ENCODE data around the gene RNF175. TPM values are rescaled to one million over a fixed set of nuclear protein-coding genes. Genes with fewer than 3 reads are reported as not detected.

The RNF175 gene
- total and polyA plus RNA-seq, 7 donors, result 0.26 to 1.8 (median 0.99) TPM; not detected in 4

DNA sequence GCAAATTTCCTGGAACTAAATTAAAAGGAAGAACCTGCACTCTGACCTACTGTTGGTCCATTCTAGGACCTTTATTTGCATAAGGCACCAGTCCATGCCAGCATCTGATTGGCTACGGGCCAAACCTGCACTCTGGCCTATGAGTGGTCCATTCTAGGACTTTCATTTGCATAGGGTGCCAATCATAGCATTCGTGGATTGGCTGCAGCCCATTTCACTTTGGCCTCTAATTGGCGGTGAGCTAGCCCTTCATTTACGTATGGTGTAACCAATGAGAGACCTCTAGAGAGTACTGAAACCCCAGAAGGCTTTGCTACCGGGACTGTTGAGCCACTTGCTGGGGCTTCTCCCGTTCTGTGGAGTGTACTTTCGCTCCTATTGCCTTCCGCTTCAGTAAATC, 6.1 kb upstream of the RNF175 start:
- no peak for DNase-seq
- 86 to 92% methylated on average over 8 of the region's 8 CpGs for WGBS, 2 donors
- intact Hi-C loops (cut with DNase I), result no loop called here
- TF ChIP-seq, protein P1, sequence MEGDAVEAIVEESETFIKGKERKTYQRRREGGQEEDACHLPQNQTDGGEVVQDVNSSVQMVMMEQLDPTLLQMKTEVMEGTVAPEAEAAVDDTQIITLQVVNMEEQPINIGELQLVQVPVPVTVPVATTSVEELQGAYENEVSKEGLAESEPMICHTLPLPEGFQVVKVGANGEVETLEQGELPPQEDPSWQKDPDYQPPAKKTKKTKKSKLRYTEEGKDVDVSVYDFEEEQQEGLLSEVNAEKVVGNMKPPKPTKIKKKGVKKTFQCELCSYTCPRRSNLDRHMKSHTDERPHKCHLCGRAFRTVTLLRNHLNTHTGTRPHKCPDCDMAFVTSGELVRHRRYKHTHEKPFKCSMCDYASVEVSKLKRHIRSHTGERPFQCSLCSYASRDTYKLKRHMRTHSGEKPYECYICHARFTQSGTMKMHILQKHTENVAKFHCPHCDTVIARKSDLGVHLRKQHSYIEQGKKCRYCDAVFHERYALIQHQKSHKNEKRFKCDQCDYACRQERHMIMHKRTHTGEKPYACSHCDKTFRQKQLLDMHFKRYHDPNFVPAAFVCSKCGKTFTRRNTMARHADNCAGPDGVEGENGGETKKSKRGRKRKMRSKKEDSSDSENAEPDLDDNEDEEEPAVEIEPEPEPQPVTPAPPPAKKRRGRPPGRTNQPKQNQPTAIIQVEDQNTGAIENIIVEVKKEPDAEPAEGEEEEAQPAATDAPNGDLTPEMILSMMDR (IDR thresholded peaks at IDR 0.05), result no peak
- TF ChIP-seq EP300 (IDR thresholded peaks at IDR 0.05), result no peak
- no peak for TF ChIP-seq POLR2A (IDR thresholded peaks at IDR 0.05)
- TF ChIP-seq POLR2AphosphoS5 (IDR thresholded peaks at IDR 0.05), result no peak
- Histone ChIP-seq H3K36me3 (no peaks in the 10 kb centered on the region), H3K27ac (no peak overlapping the region), H3K9me3 (no peaks in the 10 kb centered on the region), H3K4me3 (no peak overlapping the region), H3K27me3 (no peaks in the 10 kb centered on the region), H3K4me1 (no peaks in the 10 kb centered on the region)

DNA sequence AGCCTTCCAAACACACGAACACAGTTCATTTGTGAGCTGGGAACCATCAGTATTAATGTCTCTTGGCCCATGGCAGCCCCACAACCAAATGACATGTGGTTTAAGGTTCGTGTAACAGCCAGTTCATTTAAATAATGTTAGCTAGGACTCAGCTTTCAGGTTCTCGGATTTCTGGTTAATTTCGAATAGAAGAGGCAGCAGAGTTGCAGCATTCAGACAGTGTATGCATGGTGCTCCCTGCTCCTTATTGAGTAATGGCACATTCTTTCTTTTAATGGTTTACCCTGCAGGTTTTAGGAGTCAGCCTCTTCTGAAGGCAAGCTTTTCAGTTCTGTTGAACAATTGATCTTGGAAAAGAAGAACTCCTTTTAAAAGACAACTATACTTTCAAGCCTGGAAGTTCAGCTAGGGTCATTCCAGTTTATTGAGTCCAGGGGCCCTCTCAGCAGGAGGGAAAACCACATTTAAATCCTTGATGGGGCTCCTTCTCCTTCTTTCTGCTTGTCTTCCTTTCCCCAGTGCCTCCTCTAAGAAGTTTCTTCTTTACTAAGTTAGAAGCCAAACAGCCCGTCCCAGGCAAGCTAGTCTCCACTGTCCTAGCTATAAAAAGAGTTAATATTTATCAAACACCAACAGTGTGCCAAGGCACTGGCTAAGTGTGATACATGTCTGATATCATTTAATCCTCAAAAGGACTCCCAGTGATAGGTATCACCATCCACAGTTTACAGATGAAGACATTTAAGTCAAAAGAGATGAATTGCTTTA, 5.0 kb upstream of the RNF175 start:
- H3K9me3 ChIP-seq, result no peaks in the 10 kb centered on the region
- H3K4me1 ChIP-seq, result peaks cover 0 to 5% (median 2%) of the 10 kb centered on the region in 4 donors
- WGBS, 2 donors, result 30 to 62% methylated on average over 5 of the region's 5 CpGs
- intact Hi-C loops (cut with DNase I), result no loop called here
- no peaks in the 10 kb centered on the region for H3K36me3 ChIP-seq
- H3K27me3 ChIP-seq, result peaks cover 0 to 6% (median 4%) of the 10 kb centered on the region in 3 donors
- no peak overlapping the region for H3K4me3 ChIP-seq
- no peak for DNase-seq
- no peak overlapping the region for H3K27ac ChIP-seq
- TF ChIP-seq, protein P1 (IDR thresholded peaks at IDR 0.05), result no peak
- TF ChIP-seq POLR2AphosphoS5 (IDR thresholded peaks at IDR 0.05) (no peak), POLR2A (IDR thresholded peaks at IDR 0.05) (no peak), EP300 (IDR thresholded peaks at IDR 0.05) (no peak)

DNA sequence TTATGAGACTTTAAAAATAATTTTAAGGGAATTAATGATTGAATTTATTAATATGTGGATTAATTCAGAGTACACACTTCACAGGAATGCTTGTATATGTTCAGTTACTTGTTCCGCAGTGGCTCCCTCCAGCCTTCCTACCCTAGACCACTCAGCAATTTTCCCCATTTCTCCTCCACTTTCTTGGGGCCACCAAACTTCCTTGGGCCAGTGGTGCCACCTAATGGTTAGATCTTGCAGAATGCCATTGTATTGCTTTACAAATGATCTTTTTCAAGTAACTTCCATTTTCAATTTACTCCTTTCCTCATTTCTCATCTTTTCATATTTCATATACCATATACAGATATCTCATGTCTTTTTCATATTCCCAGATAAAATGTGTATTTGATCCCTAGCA, 3.6 kb upstream of the RNF175 start:
- H3K9me3 ChIP-seq, result no peaks in the 10 kb centered on the region
- H3K27ac ChIP-seq, result no peak overlapping the region
- intact Hi-C loops (cut with DNase I), result no loop called here
- no peak for DNase-seq
- peaks cover 0 to 12% (median 5%) of the 10 kb centered on the region in 4 donors for H3K4me1 ChIP-seq
- H3K36me3 ChIP-seq, result no peaks in the 10 kb centered on the region
- TF ChIP-seq POLR2AphosphoS5 (IDR thresholded peaks at IDR 0.05), result no peak
- TF ChIP-seq POLR2A (IDR thresholded peaks at IDR 0.05), result no peak
- TF ChIP-seq EP300 (IDR thresholded peaks at IDR 0.05), result no peak
- TF ChIP-seq, protein P1 (IDR thresholded peaks at IDR 0.05), result no peak
- no peak overlapping the region for H3K4me3 ChIP-seq
- H3K27me3 ChIP-seq, result peaks cover 0 to 16% (median 6%) of the 10 kb centered on the region in 3 donors
- WGBS, 2 donors, result 95 to 96% methylated on average over 1 of the region's 1 CpG

DNA sequence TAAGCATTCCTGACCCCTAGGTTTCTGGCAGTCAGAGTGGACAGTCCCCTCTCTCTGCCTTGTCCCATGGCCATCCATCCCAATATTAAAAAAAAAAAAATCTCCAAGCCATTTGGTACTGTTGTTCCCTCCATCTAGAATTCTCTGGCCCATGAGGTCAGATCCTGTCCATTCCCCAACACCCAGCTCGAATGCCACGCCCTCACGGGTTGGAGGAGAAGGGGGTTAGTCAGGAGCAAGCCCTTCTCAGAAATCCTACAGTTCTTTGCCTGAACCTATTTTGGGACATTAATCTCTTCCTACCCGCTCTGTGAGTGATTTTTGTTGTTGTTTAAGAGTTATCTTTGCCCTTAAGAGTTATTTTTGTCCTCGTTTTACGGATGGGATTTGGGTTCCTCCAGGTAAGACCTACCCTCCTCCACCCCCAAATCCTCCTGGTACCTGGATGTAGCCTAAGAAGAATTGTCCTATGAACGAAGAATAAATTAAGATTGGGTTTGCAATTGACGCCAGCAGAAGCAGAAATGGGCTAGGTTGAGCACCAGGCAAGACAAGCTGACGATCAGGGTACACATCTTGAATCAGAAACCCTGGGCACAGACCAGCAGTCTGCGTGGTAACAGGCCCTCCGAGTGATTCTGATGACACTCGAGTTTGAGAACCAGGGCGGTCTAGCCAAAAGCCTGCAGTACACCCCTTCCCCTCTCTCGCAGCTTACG, 977 bp downstream of the RNF175 start:
- WGBS, 2 donors, result 51 to 74% methylated on average over 15 of the region's 15 CpGs
- no peak for TF ChIP-seq POLR2A (IDR thresholded peaks at IDR 0.05)
- TF ChIP-seq, protein P1 (IDR thresholded peaks at IDR 0.05), result no peak
- no peak for TF ChIP-seq POLR2AphosphoS5 (IDR thresholded peaks at IDR 0.05)
- TF ChIP-seq EP300 (IDR thresholded peaks at IDR 0.05), result no peak

More for the DNA sequence above, 977 bp downstream of the RNF175 start:
- Histone ChIP-seq H3K4me1 (peaks cover 0 to 12% (median 5%) of the 10 kb centered on the region in 4 donors), H3K27ac (no peak overlapping the region), H3K27me3 (peaks cover 0 to 20% (median 6%) of the 10 kb centered on the region in 3 donors), H3K4me3 (peak overlapping the region in 3 of 4 donors; percentile 34 to 61 (median 53)), H3K36me3 (no peaks in the 10 kb centered on the region), H3K9me3 (no peaks in the 10 kb centered on the region)
- intact Hi-C loops (cut with DNase I), result no loop called here
- DNase-seq, result no peak

All from sigmoid colon (tissue), 7 donors.